ENCODE measurements around the gene TENT4B. TPM values are rescaled to one million over a fixed set of nuclear protein-coding genes. Genes with fewer than 3 reads are reported as not detected.
A peak's percentile ranks its signal among the peaks of the same experiment; 100 is the strongest.

Gene TENT4B
- total RNA-seq, 4 donors from 2014 or later: 5.9 to 24.7 (median 12.7) TPM

DNA sequence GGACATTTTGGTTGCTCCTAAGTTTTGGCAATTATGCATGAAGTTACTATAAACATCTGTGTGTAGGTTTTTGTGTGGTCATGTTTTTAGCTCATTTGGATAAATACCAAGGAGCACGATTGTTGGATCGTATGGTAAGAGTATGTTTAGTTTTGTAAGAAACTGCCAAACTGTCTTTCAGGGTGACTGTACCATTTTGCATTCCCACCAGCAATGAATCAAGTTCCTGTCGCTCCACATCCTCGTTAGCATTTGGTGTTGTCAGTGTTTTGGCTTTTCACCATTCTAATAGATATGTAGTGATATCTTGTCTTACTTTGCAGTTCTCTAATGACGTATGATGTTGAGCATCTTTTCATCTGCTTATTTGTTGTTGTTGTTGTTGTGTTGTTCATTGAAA is 20.2 kb downstream of the TENT4B start:
- TF ChIP-seq, protein P1, sequence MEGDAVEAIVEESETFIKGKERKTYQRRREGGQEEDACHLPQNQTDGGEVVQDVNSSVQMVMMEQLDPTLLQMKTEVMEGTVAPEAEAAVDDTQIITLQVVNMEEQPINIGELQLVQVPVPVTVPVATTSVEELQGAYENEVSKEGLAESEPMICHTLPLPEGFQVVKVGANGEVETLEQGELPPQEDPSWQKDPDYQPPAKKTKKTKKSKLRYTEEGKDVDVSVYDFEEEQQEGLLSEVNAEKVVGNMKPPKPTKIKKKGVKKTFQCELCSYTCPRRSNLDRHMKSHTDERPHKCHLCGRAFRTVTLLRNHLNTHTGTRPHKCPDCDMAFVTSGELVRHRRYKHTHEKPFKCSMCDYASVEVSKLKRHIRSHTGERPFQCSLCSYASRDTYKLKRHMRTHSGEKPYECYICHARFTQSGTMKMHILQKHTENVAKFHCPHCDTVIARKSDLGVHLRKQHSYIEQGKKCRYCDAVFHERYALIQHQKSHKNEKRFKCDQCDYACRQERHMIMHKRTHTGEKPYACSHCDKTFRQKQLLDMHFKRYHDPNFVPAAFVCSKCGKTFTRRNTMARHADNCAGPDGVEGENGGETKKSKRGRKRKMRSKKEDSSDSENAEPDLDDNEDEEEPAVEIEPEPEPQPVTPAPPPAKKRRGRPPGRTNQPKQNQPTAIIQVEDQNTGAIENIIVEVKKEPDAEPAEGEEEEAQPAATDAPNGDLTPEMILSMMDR (IDR thresholded peaks at IDR 0.05): no peak
- no peak for TF ChIP-seq POLR2A (IDR thresholded peaks at IDR 0.05)

DNA sequence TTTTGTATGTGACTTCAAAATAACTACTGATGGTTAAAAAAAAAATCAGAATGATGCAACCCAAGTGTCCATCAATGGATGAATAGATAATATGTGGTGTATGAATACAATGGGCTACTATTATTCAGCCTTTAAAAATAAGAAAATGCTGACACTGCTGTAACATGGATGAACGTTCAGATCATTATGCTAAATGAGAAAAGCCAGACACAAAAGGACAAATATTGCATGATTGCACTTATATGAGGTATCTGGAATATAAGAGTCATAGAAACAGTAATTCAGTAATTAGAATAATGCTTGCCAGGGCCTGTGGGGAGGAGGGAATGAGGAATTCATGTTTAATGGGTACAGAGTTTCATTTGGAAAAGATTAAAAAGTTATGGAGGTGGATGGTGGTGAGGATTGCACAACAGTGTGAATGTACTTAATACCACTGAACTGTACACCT is 25.4 kb downstream of the TENT4B start:
- TF ChIP-seq POLR2A (IDR thresholded peaks at IDR 0.05): no peak
- TF ChIP-seq, protein P1 (IDR thresholded peaks at IDR 0.05): no peak
- DNase-seq: no peak

More for the DNA sequence above, 20.2 kb downstream of the TENT4B start:
- intact Hi-C loops (cut with DNase I; ENCODE audit: low total_unique reads): no loop called here
- Histone ChIP-seq H3K9me3 (no peaks in the 10 kb centered on the region), H3K4me1 (peaks cover 0 to 11% of the 10 kb centered on the region in 2 donors), H3K4me3 (no peak overlapping the region), H3K36me3 (no peaks in the 10 kb centered on the region), H3K27me3 (no peaks in the 10 kb centered on the region), H3K27ac (no peak overlapping the region)
- no peak for DNase-seq

DNA sequence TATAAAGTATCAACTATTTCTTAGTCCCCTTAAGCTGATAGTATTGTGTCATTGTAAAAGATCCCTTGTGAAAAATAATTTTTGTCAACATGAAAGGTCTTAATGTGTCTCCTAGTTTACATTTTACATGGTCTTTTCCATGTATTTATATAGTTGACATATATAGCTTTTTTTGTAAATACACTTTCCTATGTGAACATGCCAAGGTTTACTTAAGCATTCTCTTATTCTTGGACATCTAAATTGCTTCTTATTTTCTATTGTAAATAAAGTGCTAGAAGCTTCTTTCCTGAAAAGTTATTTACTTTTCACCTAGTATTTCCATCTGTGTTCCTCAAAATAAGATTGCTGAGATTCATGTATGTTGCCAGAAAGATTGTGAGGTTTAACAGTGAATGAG is 29.3 kb downstream of the TENT4B start:
- intact Hi-C loops (cut with DNase I; ENCODE audit: low total_unique reads): no loop called here
- Histone ChIP-seq H3K4me3 (no peak overlapping the region), H3K27me3 (no peaks in the 10 kb centered on the region), H3K4me1 (no peaks in the 10 kb centered on the region), H3K27ac (peak overlapping the region in 1 of 2 donors; percentile 25), H3K9me3 (no peaks in the 10 kb centered on the region), H3K36me3 (no peaks in the 10 kb centered on the region)
- DNase-seq: no peak
- TF ChIP-seq, protein P1 (IDR thresholded peaks at IDR 0.05): no peak
- TF ChIP-seq POLR2A (IDR thresholded peaks at IDR 0.05): no peak

More for the DNA sequence above, 25.4 kb downstream of the TENT4B start:
- Histone ChIP-seq H3K4me3 (no peak overlapping the region), H3K27me3 (no peaks in the 10 kb centered on the region), H3K9me3 (no peaks in the 10 kb centered on the region), H3K4me1 (no peaks in the 10 kb centered on the region), H3K27ac (no peak overlapping the region), H3K36me3 (no peaks in the 10 kb centered on the region)
- intact Hi-C loops (cut with DNase I; ENCODE audit: low total_unique reads): no loop called here

DNA sequence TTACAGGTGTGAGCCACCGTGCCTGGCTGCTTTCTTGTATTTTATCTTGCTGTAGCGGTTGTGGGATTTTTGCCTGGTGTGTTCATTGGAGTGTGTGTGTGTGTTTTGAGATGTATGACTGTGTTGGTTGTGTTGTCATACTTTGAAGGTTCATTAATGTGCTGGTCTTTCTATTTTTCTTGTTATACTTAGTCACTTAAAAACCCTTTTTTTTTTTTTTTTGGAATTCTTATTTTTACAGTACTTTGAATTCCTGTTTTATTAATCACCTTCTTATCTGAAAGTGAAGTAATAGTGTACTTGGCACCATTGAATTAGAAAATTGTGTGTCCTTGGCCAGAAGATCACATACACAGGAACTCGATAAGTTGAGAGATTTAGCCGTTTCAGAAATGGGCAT is 30.2 kb downstream of the TENT4B start:
- Histone ChIP-seq H3K27ac (no peak overlapping the region), H3K4me3 (no peak overlapping the region)
- intact Hi-C loops (cut with DNase I; ENCODE audit: low total_unique reads): no loop called here

DNA sequence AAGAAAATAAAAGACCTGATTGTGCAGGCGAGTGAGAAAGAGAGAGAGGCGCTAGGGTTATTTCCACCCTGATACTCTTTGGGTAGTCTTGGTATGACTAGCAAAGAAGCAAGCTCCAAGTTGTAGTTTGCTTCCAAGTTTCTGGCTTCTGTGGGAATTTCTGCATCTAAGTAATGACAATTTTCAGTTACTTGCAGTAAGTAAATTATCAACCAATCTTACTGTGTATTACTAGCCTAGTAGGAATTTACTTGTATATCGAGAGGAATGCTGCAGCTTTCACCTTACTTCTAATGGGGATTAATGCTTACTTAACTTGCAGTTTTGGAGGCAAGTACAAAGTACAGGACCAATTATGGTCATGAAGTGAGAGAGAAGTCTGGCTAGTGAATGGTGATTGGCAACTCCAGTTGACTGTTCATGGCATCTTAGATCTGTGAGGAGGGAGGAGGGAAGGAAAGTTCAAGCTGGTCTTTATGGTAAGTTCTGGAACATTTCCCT is 31.9 kb downstream of the TENT4B start:
- Histone ChIP-seq H3K4me1 (peaks cover 0 to 6% of the 10 kb centered on the region in 2 donors), H3K27ac (peak overlapping the region; percentile 26 to 42), H3K4me3 (no peak overlapping the region), H3K36me3 (no peaks in the 10 kb centered on the region), H3K9me3 (no peaks in the 10 kb centered on the region), H3K27me3 (no peaks in the 10 kb centered on the region)
- TF ChIP-seq, protein P1 (IDR thresholded peaks at IDR 0.05): no peak
- no peak for TF ChIP-seq POLR2A (IDR thresholded peaks at IDR 0.05)
- DNase-seq: no peak
- intact Hi-C loops (cut with DNase I; ENCODE audit: low total_unique reads): no loop called here

More for the DNA sequence above, 30.2 kb downstream of the TENT4B start:
- Histone ChIP-seq H3K36me3 (no peaks in the 10 kb centered on the region), H3K27me3 (no peaks in the 10 kb centered on the region), H3K4me1 (peaks cover 0 to 6% of the 10 kb centered on the region in 2 donors), H3K9me3 (no peaks in the 10 kb centered on the region)
- DNase-seq: no peak
- no peak for TF ChIP-seq POLR2A (IDR thresholded peaks at IDR 0.05)
- TF ChIP-seq, protein P1 (IDR thresholded peaks at IDR 0.05): no peak
